RWPE1 (cell line): ENCODE results near the gene PSMB3.
A peak's percentile ranks its signal among the peaks of the same experiment; 100 is the strongest.

Experiments used
- CTCF ChIA-PET: fragments of 350-600 bp; sonication (Branson Sonifier 250); formaldehyde crosslinking; extraction: SDS; loops from one replicate; lab custom pipeline; 2021; lab: Yijun Ruan, JAX
- POLR2A ChIA-PET: fragments of 400-600 bp; formaldehyde crosslinking; extraction: SDS; loops from one replicate; lab custom pipeline; 2020; ENCODE audit warnings: antibody characterized with exemption; ENCODE audit not compliant: low non-redundant PET; lab: Yijun Ruan, JAX
- DNase-seq: peaks from one replicate; pipeline ENCODE4 v3.0.0; 2012; ENCODE audit warnings: low spot score
- H3K27ac ChIP-seq: fragments of 450-650 bp; 2 replicates; pipeline ENCODE4 v1.5.1; 2017
- CTCF ChIP-seq: fragments of 450-650 bp; conservative IDR thresholded peaks from 2 replicates; pipeline ENCODE4 v1.5.1; 2017; ENCODE audit warnings: low read depth, mild to moderate bottlenecking

The PSMB3 gene

GRCh38 chr17:38710604-38710962 is 42.0 kb upstream of the PSMB3 start:
- no peak for TF ChIP-seq CTCF
- ChIA-PET POLR2A (no interaction called here), CTCF (interaction anchor here (0.5 to 1.2 kb wide), 3 partner anchors 13 to 34 kb away, joined by 3 to 6 read pairs (median 3); no protein-coding TSS in a partner anchor)
- H3K27ac ChIP-seq: peak overlapping the region; percentile 49
- DNase-seq: no peak

GRCh38 chr17:38710985-38711384 is 41.6 kb upstream of the PSMB3 start:
- peak overlapping the region; percentile 5 for H3K27ac ChIP-seq
- no peak for DNase-seq
- CTCF ChIA-PET: interaction anchor here (0.5 to 1.2 kb wide), 2 partner anchors 24 to 34 kb away, joined by 3 to 6 read pairs; no protein-coding TSS in a partner anchor
- TF ChIP-seq CTCF: no peak
- POLR2A ChIA-PET: no interaction called here

GRCh38 chr17:38711792-38712571 is 40.6 kb upstream of the PSMB3 start:
- CTCF ChIA-PET: no interaction called here
- POLR2A ChIA-PET: no interaction called here
- no peak for DNase-seq
- no peak for TF ChIP-seq CTCF
- peak overlapping the region; percentile 5 for H3K27ac ChIP-seq

GRCh38 chr17:38712593-38712992 is 39.9 kb upstream of the PSMB3 start:
- ChIA-PET POLR2A (no interaction called here), CTCF (no interaction called here)

GRCh38 chr17:38713456-38714075 is 39.0 kb upstream of the PSMB3 start:
- DNase-seq: no peak
- ChIA-PET POLR2A (no interaction called here), CTCF (no interaction called here)
- peak overlapping the region; percentile 24 for H3K27ac ChIP-seq
- TF ChIP-seq CTCF: no peak

More at GRCh38 chr17:38712593-38712992, 39.9 kb upstream of the PSMB3 start:
- TF ChIP-seq CTCF: no peak
- peak overlapping the region; percentile 24 for H3K27ac ChIP-seq
- DNase-seq: no peak

GRCh38 chr17:38715216-38715943 is 37.2 kb upstream of the PSMB3 start:
- TF ChIP-seq CTCF: no peak
- peak overlapping the region; percentile 39 for H3K27ac ChIP-seq
- ChIA-PET POLR2A (no interaction called here), CTCF (interaction anchor here (0.7 to 1.2 kb wide), 4 partner anchors 11 to 19 kb away, joined by 3 to 4 read pairs (median 4); no protein-coding TSS in a partner anchor)
- no peak for DNase-seq
